Activated naive CD8-positive, alpha-beta T cell treated with anti-CD3 and anti-CD28 coated beads for 36 hours (primary cell): ENCODE data around the gene MALT1. TPM values are rescaled to one million over a fixed set of nuclear protein-coding genes. Genes with fewer than 3 reads are reported as not detected.

ENCODE experiments used
- DNase-seq: peaks from one replicate; pipeline ENCODE4 v3.0.0; 2021
- H3K27ac Mint-ChIP-seq: one replicate; pipeline ENCODE4 v1.8.0; 2022; ENCODE audit warnings: mild to moderate bottlenecking, moderate library complexity, mixed read lengths
- H3K27me3 Mint-ChIP-seq: one replicate; pipeline ENCODE4 v1.8.0; 2022; ENCODE audit warnings: mild to moderate bottlenecking, mixed read lengths
- H3K36me3 Mint-ChIP-seq: one replicate; pipeline ENCODE4 v1.8.0; 2021; ENCODE audit warnings: mild to moderate bottlenecking, mixed read lengths
- H3K4me1 Mint-ChIP-seq: one replicate; pipeline ENCODE4 v1.8.0; 2021; ENCODE audit warnings: mixed read lengths
- H3K4me3 Mint-ChIP-seq: one replicate; pipeline ENCODE4 v1.8.0; 2022; ENCODE audit warnings: mild to moderate bottlenecking, moderate library complexity, mixed read lengths
- H3K9me3 Mint-ChIP-seq: one replicate; pipeline ENCODE4 v1.8.0; 2022; ENCODE audit warnings: mixed read lengths
- total RNA-seq, 2 experiments: library from RNA; stranded (reverse); gene quantifications; one replicate each; pipeline ENCODE4 v1.2.3, GENCODE V29; 2021

Gene MALT1
- total RNA-seq, 2 experiments from 2014 or later, result 46.2 to 46.5 TPM

DNA sequence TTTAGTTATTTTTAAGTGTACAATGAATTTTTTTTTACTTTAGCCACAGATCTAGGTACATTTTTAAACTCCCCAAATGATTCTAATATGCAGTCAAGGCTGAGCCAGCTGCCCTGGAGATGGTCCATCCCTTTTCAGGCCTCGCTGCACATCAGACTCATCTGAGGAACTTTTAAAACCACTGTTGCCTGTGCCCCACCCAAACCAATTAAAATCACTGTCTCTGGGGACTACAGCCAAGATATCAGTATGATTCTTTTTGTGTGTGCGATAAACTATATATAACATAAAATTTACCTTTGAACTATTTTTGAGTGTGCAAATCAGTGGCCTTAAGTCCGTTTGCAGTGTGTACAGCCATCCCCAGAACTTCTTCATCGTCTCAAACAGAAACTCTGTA, 9.1 kb upstream of the MALT1 start:
- Mint-ChIP-seq H3K4me1 (peaks cover 34% of the 10 kb centered on the region), H3K36me3 (peaks cover 4% of the 10 kb centered on the region), H3K4me3 (no peak overlapping the region), H3K9me3 (no peaks in the 10 kb centered on the region), H3K27ac (no peak overlapping the region), H3K27me3 (no peaks in the 10 kb centered on the region)
- no peak for DNase-seq

DNA sequence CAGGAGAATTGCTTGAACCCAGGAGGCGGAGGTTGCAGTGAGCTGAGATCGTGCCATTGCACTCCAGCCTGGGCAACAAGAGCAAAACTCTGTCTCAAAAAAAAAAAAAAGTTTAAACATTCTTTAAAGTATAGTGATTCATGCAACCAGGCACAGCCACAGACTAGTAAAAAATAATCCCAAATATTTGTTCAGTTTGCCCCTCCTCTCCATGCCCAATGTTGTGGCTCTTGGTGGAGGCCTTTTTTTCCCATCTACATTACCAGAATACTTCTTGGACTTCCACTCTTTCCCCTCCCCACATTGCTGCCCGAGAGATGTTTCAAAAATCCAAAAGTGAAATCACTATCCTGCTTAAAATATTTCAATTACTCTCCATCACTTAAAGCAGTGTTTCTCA, 5.1 kb upstream of the MALT1 start:
- Mint-ChIP-seq H3K36me3 (peaks cover 4% of the 10 kb centered on the region), H3K9me3 (peaks cover 6% of the 10 kb centered on the region), H3K27me3 (no peaks in the 10 kb centered on the region), H3K27ac (no peak overlapping the region), H3K4me1 (peaks cover 38% of the 10 kb centered on the region), H3K4me3 (no peak overlapping the region)
- DNase-seq, result no peak

DNA sequence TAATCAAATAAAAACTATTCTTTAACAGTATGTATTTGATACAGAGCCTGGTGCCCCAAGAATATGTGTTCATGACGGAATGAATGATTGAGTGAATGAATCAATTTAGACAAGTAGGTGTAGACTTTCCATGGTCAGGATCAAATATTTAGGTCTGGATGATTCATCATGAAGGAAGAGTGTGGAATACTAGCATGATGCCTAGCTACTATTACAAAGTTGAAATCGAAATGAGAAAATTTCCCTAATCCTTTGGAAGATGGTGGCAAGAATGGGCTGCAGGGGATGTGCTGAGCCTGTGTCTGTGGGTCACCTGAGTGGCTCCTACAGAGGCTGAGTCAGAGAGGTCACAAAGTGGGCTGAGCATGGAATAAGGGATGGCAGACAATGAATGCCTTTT, 3.1 kb upstream of the MALT1 start:
- H3K4me3 Mint-ChIP-seq, result no peak overlapping the region
- peaks cover 6% of the 10 kb centered on the region for H3K9me3 Mint-ChIP-seq
- peaks cover 9% of the 10 kb centered on the region for H3K36me3 Mint-ChIP-seq
- H3K27ac Mint-ChIP-seq, result peak overlapping the region; percentile 58
- H3K4me1 Mint-ChIP-seq, result peaks cover 39% of the 10 kb centered on the region
- H3K27me3 Mint-ChIP-seq, result no peaks in the 10 kb centered on the region
- DNase-seq, result no peak

DNA sequence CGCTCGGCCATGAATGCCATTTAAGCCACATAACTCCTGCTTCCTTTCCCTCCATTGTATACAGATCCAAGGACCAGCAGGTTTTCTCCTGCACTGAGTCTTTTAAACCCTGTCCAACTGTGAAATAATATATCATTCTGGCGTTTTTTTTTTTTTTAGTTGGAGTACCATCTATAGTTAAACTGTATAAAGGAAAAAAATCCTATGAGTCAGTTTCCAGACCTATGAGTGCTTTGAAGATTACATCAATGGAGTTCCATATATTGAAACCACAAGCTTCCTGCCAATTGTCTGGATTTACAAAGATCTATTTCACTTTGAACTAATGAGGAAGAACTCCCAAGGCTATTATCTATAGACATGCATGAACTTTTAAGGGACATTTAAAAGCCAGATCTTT, 2.4 kb upstream of the MALT1 start:
- Mint-ChIP-seq H3K27me3 (no peaks in the 10 kb centered on the region), H3K36me3 (peaks cover 16% of the 10 kb centered on the region), H3K4me1 (peaks cover 45% of the 10 kb centered on the region), H3K27ac (peak overlapping the region; percentile 62), H3K4me3 (no peak overlapping the region), H3K9me3 (peaks cover 6% of the 10 kb centered on the region)
- DNase-seq, result no peak

DNA sequence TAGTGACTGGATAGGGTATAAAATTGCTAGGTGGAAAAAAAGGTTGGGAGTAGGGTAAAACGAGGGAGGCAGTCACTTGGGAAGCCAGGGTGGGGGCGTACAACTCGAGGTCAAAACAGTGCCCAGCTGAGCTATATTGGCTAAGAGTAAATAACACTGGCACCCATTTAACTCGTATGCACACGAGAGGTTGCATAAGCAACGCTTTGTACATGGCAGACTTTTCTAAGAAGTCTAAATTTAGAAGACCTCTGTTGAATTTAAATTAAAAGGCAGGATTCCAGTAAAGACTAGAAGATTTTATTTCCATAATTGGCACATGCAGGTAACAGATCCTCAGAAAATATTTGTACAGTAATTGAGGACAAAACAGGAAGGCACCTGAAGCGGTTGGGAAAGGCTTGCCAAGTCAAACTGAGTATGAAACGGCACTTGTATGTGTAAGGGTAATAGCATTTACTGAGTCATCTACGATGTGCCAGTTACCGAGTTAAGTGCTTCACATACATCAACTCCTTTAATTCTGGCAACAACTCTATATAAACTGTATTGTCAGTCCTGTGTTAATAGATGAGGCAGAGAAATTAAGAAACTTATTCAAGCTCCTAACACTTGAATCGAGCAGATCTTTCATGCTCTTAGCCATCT, 1.4 kb upstream of the MALT1 start:
- Mint-ChIP-seq H3K27me3 (no peaks in the 10 kb centered on the region), H3K4me3 (peak overlapping the region; percentile 82), H3K4me1 (peaks cover 55% of the 10 kb centered on the region), H3K27ac (peak overlapping the region; percentile 62), H3K9me3 (peaks cover 6% of the 10 kb centered on the region), H3K36me3 (peaks cover 24% of the 10 kb centered on the region)
- DNase-seq, result no peak

DNA sequence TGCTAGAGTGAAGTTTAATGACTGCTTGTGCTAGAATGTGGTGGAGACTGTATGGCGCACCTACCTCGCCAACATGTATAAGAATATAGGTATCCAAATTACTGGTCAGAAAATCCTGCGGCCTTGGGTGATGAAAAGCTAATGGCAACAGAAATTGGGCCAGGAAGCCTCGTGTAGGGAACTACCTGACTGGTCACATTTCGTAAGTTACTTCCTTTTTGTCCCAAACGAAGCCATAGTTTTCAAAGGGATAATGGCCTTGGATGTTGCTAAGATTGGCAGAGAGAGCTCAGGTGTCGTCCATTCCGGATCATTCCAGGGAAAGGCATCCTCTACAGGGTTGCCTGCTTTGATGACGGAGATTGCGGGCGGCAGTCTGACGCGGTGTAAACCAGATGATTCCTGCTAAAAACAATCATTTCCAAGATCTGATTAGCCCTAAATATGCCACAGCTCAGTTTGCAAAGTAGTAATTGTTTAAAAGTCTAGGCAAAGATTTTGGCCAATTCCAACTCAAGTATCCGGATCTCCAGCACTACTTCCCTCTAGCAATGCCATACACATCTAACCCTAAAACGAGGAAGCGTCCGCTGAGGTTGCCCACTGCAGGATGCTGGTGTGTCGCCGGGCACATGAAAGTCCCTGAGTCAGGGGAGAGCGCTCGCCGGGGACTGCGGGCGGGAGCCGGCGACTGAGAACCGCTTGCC, 708 bp upstream of the MALT1 start:
- DNase-seq, result no peak
- Mint-ChIP-seq H3K9me3 (peaks cover 6% of the 10 kb centered on the region), H3K4me1 (peaks cover 58% of the 10 kb centered on the region), H3K27me3 (no peaks in the 10 kb centered on the region), H3K27ac (peak overlapping the region; percentile 62), H3K4me3 (peak overlapping the region; percentile 82), H3K36me3 (peaks cover 24% of the 10 kb centered on the region)

DNA sequence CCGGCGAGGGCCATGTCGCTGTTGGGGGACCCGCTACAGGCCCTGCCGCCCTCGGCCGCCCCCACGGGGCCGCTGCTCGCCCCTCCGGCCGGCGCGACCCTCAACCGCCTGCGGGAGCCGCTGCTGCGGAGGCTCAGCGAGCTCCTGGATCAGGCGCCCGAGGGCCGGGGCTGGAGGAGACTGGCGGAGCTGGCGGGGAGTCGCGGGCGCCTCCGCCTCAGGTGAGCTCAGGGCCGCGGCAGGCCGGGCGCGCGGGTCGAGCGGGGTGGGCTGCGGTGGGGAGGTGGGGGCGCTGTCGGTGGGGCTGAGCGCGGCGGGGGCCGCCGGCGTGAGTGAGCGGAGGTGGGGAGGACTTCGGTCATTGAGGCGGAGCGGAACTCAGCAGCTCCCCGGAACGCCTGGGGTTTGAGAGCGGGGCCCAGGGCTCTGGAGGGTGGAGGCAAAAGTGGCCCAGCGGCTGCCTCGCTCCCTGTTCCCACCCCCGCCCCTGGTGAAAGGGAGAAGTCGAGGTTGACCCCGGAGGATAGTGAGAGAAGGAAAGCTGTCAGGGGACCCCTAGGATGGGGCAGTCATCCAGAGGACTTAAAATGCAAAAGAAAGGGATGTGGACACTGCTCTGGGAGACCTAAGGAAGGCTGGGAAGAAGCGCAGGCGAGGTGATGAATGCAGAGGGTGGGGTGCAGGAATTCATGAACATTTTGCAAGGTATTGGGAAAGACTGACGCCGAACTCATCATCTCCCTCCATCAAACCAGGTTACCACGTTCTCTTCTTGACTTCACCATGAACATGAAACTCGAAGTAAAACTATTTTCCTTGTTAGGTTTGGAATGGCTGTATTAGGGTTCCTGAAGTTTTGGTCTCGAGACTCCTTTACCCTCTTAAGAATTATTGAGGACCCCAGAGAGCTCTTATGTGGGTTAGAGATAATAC, 633 bp downstream of the MALT1 start:
- Mint-ChIP-seq H3K4me1 (peaks cover 62% of the 10 kb centered on the region), H3K36me3 (peaks cover 33% of the 10 kb centered on the region), H3K27ac (peak overlapping the region; percentile 92), H3K27me3 (no peaks in the 10 kb centered on the region), H3K9me3 (peaks cover 6% of the 10 kb centered on the region), H3K4me3 (peak overlapping the region; percentile 97)
- no peak for DNase-seq

DNA sequence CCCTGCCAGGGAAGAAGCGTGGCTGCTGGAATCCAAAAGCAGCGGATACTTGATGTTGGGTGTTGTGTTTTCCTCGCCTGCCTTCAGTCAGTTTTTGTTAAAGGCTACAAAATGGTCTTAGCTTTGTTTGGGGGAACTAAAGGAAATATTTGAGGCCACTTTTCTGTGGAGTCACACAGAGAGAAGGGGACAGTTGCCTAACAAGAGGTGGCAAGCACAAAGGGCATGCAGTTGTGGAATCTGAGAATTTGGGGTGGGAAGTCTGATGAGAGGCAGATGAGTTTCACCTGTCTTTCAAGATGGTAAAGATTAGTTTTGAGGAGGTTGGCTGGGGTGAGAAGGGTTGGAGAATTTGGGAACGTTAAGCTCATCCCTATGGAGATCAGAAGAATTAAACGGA, 2.9 kb downstream of the MALT1 start:
- H3K4me1 Mint-ChIP-seq, result peaks cover 66% of the 10 kb centered on the region
- peaks cover 6% of the 10 kb centered on the region for H3K9me3 Mint-ChIP-seq
- H3K27ac Mint-ChIP-seq, result no peak overlapping the region
- peak overlapping the region; percentile 68 for H3K4me3 Mint-ChIP-seq
- no peak for DNase-seq
- peaks cover 37% of the 10 kb centered on the region for H3K36me3 Mint-ChIP-seq
- H3K27me3 Mint-ChIP-seq, result no peaks in the 10 kb centered on the region

DNA sequence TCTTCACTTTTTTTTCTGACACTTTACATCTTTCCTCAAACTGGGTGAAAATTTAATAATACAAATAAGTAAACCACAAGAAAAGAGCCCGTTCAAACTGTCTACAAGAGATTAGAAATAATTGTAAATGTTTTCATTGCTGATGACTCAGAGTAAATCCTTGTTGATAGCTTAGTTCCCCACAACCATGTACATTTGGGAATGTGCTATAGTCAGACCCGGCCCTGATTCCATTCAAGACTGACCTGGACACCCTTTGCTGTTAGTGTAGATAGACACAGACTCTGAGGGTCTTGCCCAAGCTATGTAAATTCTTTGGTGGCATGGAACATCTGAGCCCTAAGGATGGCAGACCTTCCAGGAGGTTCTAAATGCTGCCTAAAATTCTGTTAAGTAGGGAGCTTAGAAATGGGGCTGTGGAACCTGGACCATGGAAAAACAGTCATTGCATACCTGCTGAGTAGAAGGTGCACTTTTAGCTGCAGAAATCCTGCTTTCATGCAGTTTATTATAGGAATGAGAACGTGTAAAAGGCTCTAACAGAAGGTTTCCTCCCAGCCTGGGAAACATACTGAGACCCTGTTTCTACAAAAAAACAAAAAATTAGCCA, 3.7 kb downstream of the MALT1 start:
- Mint-ChIP-seq H3K4me1 (peaks cover 63% of the 10 kb centered on the region), H3K9me3 (peaks cover 3% of the 10 kb centered on the region), H3K4me3 (peak overlapping the region; percentile 68), H3K36me3 (peaks cover 40% of the 10 kb centered on the region), H3K27me3 (no peaks in the 10 kb centered on the region), H3K27ac (no peak overlapping the region)
- no peak for DNase-seq

DNA sequence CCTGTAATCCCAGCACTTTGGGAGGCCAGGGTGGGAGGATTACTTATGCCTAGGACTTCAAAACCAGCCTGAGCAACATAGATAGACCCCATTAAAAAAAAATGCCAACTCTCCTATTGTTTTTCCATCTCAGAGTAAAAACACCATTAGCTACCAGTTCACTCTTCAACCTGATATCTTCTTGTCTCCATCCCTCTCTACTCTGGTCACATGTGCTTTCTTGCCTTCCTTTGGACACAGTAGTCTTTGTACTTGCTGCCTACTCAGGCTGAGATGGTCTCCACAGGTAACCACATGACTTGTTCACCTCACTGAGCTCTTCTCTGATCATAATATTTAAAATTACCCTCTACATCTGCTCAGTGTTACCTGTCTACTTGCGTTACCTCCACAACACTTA, 5.0 kb downstream of the MALT1 start:
- Mint-ChIP-seq H3K27ac (peak overlapping the region; percentile 20), H3K27me3 (no peaks in the 10 kb centered on the region), H3K36me3 (peaks cover 47% of the 10 kb centered on the region), H3K4me3 (no peak overlapping the region), H3K9me3 (peaks cover 3% of the 10 kb centered on the region), H3K4me1 (peaks cover 65% of the 10 kb centered on the region)
- DNase-seq, result no peak

DNA sequence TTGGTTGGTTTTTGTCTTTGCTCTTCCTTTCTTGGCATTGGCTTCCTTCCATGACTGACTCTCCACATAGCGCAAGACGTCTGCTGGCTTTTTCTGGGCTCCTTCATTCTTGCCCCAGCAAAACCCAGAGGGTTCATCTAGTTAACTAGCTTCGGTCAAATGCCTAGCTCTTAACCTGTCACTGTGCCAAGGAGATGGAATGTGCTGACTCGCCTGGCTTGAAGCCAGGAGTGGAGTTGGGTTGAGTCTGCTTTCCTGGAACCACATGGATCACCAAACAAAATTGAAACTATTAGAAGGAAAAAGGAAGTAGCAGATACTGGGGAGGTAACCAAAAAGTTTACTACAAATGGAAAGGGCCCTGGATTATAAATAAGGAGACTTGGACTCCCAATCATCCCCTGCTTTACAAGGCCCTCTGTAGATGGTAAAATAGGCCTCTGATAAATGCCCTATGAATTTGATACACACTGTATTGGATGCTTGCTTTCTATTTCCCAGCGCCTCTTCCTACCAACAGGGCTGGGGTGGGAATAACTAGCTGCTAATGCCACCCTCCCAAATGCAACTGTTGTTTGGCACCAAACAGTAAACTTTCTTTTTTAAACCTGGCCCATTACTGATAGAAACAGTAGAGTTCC, 11.3 kb downstream of the MALT1 start:
- no peaks in the 10 kb centered on the region for H3K27me3 Mint-ChIP-seq
- H3K36me3 Mint-ChIP-seq, result peaks cover 67% of the 10 kb centered on the region
- H3K9me3 Mint-ChIP-seq, result peaks cover 3% of the 10 kb centered on the region
- no peak for DNase-seq
- H3K27ac Mint-ChIP-seq, result peak overlapping the region; percentile 23
- H3K4me1 Mint-ChIP-seq, result peaks cover 67% of the 10 kb centered on the region
- no peak overlapping the region for H3K4me3 Mint-ChIP-seq

DNA sequence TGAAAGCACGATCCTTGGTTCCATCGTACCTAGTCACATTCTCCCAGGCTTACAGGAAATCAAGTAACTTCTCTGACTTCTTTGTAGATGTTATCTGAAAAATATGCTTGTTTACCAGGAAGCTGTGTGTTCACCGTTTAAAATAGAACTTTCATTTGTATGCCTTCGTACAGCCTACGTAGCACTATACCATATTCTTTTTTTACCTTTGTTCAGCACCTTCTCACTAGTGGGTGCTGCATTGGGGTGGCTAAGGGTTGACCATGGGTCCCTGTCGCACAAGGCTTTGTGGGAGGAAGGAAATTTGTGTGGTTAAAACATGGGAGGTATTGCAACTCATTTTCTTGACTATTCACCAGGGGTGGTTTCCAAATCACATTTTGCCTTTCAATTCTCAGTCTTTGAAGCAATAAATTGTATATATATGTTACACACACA, 16.6 kb downstream of the MALT1 start:
- peak; percentile 56 for DNase-seq

DNA sequence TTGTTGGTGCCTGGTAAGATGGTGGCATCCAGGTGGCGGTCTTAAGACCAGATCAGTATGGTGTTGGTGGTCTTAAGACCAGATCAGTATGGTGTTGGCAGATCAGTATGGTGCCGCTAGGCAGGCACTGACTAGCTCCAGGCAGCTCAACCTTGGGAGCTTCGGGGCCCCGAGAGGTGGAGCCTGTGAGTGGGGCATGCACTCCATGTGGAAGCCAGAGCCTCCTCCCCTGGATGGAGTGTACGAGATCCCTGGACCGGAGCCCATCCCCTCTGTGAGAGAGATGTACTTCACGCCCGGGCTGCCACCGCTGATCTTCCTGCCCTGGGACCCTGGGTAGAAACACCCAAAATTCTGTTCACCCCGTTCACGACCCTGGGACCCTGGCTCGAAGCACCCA, 19.0 kb downstream of the MALT1 start:
- no peaks in the 10 kb centered on the region for H3K27me3 Mint-ChIP-seq
- no peak overlapping the region for H3K27ac Mint-ChIP-seq
- DNase-seq, result no peak
- peaks cover 80% of the 10 kb centered on the region for H3K4me1 Mint-ChIP-seq
- H3K4me3 Mint-ChIP-seq, result no peak overlapping the region
- peaks cover 72% of the 10 kb centered on the region for H3K36me3 Mint-ChIP-seq
- H3K9me3 Mint-ChIP-seq, result peaks cover 20% of the 10 kb centered on the region

More for the DNA sequence above, 16.6 kb downstream of the MALT1 start:
- Mint-ChIP-seq H3K36me3 (peaks cover 72% of the 10 kb centered on the region), H3K4me3 (peak overlapping the region; percentile 29), H3K27ac (peak overlapping the region; percentile 88), H3K4me1 (peaks cover 68% of the 10 kb centered on the region), H3K9me3 (peaks cover 14% of the 10 kb centered on the region), H3K27me3 (no peaks in the 10 kb centered on the region)

DNA sequence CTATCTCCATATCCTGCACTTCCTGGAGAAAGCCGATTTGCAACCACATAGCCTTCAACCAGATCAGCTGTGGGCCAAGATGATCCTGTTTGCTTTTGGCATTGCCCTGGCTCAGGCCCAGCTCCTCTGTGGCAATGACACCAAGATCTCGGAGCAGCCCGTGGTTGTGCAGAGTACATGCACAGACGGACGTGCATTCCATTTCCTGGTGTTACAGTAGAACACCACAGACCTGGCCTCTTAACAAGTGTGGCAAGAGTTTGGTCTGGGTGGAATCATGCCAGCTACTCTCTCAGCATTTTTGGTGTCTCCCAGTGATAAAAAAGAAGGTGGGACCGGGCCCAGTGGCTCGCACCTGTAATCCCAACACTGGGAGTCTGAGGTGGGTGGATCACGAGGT, 20.0 kb downstream of the MALT1 start:
- no peak for DNase-seq
- H3K4me3 Mint-ChIP-seq, result no peak overlapping the region
- peaks cover 71% of the 10 kb centered on the region for H3K36me3 Mint-ChIP-seq
- peaks cover 80% of the 10 kb centered on the region for H3K4me1 Mint-ChIP-seq
- H3K9me3 Mint-ChIP-seq, result peaks cover 25% of the 10 kb centered on the region
- H3K27ac Mint-ChIP-seq, result peak overlapping the region; percentile 14
- H3K27me3 Mint-ChIP-seq, result no peaks in the 10 kb centered on the region
